ENCODE results near the gene CIPC.
A peak's percentile ranks its signal among the peaks of the same experiment; 100 is the strongest.

CIPC gene

GRCh38 chr14:77069551-77069950 lies 28.5 kb upstream of the CIPC start:
- DNase-seq (ENCODE audit: low read depth in 2 of 3, low spot score in 2 of 3) = no peak

- no peak for DNase-seq (ENCODE audit: low read depth in 2 of 3, low spot score in 2 of 3)
Observed at GRCh38 chr14:77071938-77072388, 26.1 kb upstream of the CIPC start.

GRCh38 chr14:77074969-77075368 lies 23.1 kb upstream of the CIPC start:
- no peak for DNase-seq (ENCODE audit: low read depth in 2 of 3, low spot score in 2 of 3)

- DNase-seq (ENCODE audit: low read depth in 2 of 3, low spot score in 2 of 3) = no peak
Observed at GRCh38 chr14:77076113-77076631, 21.9 kb upstream of the CIPC start.

GRCh38 chr14:77077040-77077439 lies 21.0 kb upstream of the CIPC start:
- DNase-seq (ENCODE audit: low read depth in 2 of 3, low spot score in 2 of 3) = no peak

- no peak for DNase-seq (ENCODE audit: low read depth in 2 of 3, low spot score in 2 of 3)
Observed at GRCh38 chr14:77082356-77082755, 15.7 kb upstream of the CIPC start.

GRCh38 chr14:77083082-77083481 lies 15.0 kb upstream of the CIPC start:
- no peak for DNase-seq (ENCODE audit: low read depth in 2 of 3, low spot score in 2 of 3)

GRCh38 chr14:77084985-77085384 lies 13.1 kb upstream of the CIPC start:
- no peak for DNase-seq (ENCODE audit: low read depth in 2 of 3, low spot score in 2 of 3)

- DNase-seq (ENCODE audit: low read depth in 2 of 3, low spot score in 2 of 3) = no peak
Observed at GRCh38 chr14:77085538-77085937, 12.5 kb upstream of the CIPC start.

- DNase-seq (ENCODE audit: low read depth in 2 of 3, low spot score in 2 of 3) = no peak
Observed at GRCh38 chr14:77086017-77086727, 11.9 kb upstream of the CIPC start.

GRCh38 chr14:77086951-77087350 lies 11.1 kb upstream of the CIPC start:
- no peak for DNase-seq (ENCODE audit: low read depth in 2 of 3, low spot score in 2 of 3)

- DNase-seq (ENCODE audit: low read depth in 2 of 3, low spot score in 2 of 3) = no peak
Observed at GRCh38 chr14:77087631-77088030, 10.4 kb upstream of the CIPC start.

- no peak for DNase-seq (ENCODE audit: low read depth in 2 of 3, low spot score in 2 of 3)
Observed at GRCh38 chr14:77088219-77088618, 9.8 kb upstream of the CIPC start.

- no peak for DNase-seq (ENCODE audit: low read depth in 2 of 3, low spot score in 2 of 3)
Observed at GRCh38 chr14:77088645-77089044, 9.4 kb upstream of the CIPC start.

GRCh38 chr14:77091518-77091917 lies 6.5 kb upstream of the CIPC start:
- no peak for DNase-seq (ENCODE audit: low read depth in 2 of 3, low spot score in 2 of 3)

- DNase-seq (ENCODE audit: low read depth in 2 of 3, low spot score in 2 of 3) = no peak
Observed at GRCh38 chr14:77092676-77093075, 5.4 kb upstream of the CIPC start.

GRCh38 chr14:77094672-77095284 lies 3.3 kb upstream of the CIPC start:
- DNase-seq (ENCODE audit: low read depth in 2 of 3, low spot score in 2 of 3) = peak; percentile 20 to 48 (median 27)

GRCh38 chr14:77097006-77097699 lies 905 bp upstream of the CIPC start:
- DNase-seq (ENCODE audit: low read depth in 2 of 3, low spot score in 2 of 3) = no peak

GRCh38 chr14:77098529-77099353 lies 683 bp downstream of the CIPC start:
- DNase-seq (ENCODE audit: low read depth in 2 of 3, low spot score in 2 of 3) = peak in 2 of 3 experiments; percentile 4 to 14

GRCh38 chr14:77099425-77100167 lies 1.5 kb downstream of the CIPC start:
- no peak for DNase-seq (ENCODE audit: low read depth in 2 of 3, low spot score in 2 of 3)
